Thyroid gland (tissue), 4 donors: ENCODE data around the gene LGALS8.

ENCODE experiments used
- CTCF ChIP-seq, 6 experiments: fragments of 200-600 bp in 3 of 6; fragments of 450-650 bp in 3 of 6; sonication (generic) in 3 of 6; IDR thresholded peaks; one replicate each; pipeline ENCODE4 v1.5.1; 2016 to 2019; ENCODE audit warnings: antibody characterized with exemption in 6 of 6, mild to moderate bottlenecking in 2 of 6, inconsistent platforms in 1 of 6, moderate library complexity in 1 of 6
- POLR2A ChIP-seq, 2 donors: fragments of 450-650 bp; IDR thresholded peaks; one replicate each; pipeline ENCODE4 v1.6.1; 2017; ENCODE audit warnings: antibody characterized with exemption in 2 of 2, mild to moderate bottlenecking in 2 of 2, moderate library complexity in 1 of 2

- TF ChIP-seq CTCF (IDR thresholded peaks at IDR 0.05) (no peak), POLR2A (IDR thresholded peaks at IDR 0.05) (no peak)
Observed at GRCh38 chr1:236561976-236562375, 38.2 kb downstream of the LGALS8 start.
